AG09319 (cell line): ENCODE data around the gene MEOX1.

ENCODE experiments used
- DNase-seq: peaks from one replicate; pipeline ENCODE4 v3.0.0-alpha.2; 2010; ENCODE audit warnings: low read depth; ENCODE audit errors: extremely low read depth
- TF ChIP-seq, protein P1 (sequence below): IDR thresholded peaks from 2 replicates; pipeline ENCODE4 v1.5.1; 2011; ENCODE audit warnings: low read depth, mild to moderate bottlenecking, inconsistent platforms, low read length, moderate library complexity

Gene MEOX1

GRCh38 chr17:43661699-43662412, at the start of gene MEOX1:
MEOX1 (minus strand) TSS chr17:43661922; CDS start chr17:43661534, 388 bp downstream.
- TF ChIP-seq, protein P1, sequence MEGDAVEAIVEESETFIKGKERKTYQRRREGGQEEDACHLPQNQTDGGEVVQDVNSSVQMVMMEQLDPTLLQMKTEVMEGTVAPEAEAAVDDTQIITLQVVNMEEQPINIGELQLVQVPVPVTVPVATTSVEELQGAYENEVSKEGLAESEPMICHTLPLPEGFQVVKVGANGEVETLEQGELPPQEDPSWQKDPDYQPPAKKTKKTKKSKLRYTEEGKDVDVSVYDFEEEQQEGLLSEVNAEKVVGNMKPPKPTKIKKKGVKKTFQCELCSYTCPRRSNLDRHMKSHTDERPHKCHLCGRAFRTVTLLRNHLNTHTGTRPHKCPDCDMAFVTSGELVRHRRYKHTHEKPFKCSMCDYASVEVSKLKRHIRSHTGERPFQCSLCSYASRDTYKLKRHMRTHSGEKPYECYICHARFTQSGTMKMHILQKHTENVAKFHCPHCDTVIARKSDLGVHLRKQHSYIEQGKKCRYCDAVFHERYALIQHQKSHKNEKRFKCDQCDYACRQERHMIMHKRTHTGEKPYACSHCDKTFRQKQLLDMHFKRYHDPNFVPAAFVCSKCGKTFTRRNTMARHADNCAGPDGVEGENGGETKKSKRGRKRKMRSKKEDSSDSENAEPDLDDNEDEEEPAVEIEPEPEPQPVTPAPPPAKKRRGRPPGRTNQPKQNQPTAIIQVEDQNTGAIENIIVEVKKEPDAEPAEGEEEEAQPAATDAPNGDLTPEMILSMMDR: no peak
- DNase-seq: peak; percentile 35

DNA sequence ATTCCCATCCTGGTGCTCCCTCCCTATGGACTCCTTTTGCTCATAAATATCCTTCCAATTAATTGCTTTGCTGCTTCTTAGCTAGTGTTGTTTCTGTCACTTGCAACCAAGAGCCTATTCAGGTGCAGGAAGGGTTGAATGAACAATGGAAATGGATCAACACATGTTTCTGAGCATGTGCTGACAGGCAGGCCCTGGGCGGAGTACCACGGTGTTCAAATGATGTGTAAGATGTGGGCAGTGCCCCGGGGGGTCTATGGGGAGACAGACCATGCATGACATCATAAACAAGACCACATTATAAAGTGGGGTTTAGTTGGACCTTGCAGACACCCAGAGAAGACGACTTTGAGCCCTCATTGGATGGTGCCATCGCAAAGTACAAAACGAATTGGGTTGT, 48.4 kb upstream of the MEOX1 start:
- DNase-seq: no peak
- TF ChIP-seq, protein P1: no peak

GRCh38 chr17:43709210-43709609, 47.5 kb upstream of the MEOX1 start:
- TF ChIP-seq, protein P1: no peak
- no peak for DNase-seq

DNA sequence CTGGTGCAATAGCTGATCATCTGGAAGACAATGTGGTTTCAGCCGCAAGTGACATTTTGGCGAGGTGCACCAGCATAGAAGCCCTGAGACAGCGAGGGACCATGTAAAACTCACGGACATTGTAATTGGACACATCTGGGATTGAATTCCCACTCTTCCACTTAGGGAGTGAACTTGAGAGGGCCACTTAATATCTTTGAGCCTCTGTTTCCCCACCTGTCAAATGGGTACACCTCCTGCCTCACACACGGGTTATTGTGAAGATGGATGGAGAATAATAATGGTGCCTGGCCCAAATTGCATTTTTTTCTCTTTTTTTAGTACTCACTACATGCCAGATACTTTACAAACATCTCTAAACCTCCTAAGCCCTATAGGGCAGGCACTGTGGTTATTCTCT, 45.5 kb upstream of the MEOX1 start:
- TF ChIP-seq, protein P1: no peak
- no peak for DNase-seq

DNA sequence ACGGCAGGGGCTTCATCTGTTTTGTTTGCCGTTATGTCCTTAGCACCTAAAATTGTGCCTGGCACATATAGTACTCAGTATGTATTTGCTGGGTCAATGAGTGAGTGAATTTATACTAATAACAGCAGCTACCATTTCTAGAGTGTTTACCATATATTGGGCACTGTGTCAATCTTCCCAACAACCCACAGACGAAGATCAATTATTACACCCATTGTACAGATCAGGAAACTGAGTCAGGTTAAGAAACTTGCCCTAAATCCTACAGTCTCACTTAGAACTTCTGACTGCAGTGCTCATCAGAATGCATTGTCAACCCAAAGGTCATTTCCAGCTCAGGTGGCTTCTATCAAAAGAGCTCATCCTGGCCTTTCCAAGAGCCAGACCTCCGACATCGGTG, 44.5 kb upstream of the MEOX1 start:
- no peak for DNase-seq
- TF ChIP-seq, protein P1: no peak

DNA sequence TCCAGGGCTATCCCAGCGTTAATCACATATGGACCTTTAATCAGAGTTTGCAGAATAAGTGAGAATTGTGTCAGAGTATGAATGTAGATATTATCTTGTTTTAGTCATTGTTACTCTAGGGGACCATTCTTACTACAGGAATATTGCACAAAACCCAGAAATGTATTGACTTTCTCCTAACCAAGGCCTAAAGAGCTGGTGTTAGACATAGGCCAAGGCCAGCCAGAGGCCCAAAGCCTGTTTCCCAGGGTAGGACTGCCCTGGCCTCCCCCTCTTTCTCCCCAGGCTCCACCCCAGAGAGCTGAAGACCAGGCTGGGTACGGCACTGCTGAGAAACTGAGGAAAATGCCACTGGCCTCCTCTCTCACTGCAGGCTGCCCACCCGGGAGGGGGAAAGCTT, 41.9 kb upstream of the MEOX1 start:
- no peak for DNase-seq
- TF ChIP-seq, protein P1: no peak

DNA sequence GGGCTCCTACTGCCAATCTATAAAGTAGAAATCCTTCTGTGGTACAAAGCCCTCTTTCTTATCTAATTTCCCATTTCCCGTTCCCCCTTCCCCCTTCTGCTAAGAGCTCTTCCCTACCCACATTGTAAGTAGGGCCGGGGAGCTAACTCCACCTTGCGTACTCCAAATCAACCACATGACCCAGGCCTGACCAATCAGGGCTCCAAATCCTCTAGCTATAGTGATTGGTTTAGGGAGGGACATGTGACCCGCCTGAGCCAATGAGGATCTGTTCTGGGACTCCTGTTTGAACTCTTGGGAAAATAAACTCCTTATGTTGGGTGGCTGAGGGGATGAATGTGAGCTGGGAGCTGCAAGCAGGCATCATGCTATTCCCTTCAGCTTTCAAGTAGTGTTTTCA, 40.9 kb upstream of the MEOX1 start:
- DNase-seq: no peak
- TF ChIP-seq, protein P1: no peak
